Femur (tissue), 1 donor: ENCODE data around the gene ETAA1.

ENCODE experiments used
- DNase-seq: peaks from one replicate; pipeline ENCODE4 v3.0.0-alpha.2; 2017

ETAA1 gene

GRCh38 chr2:67438337-67438736 lies 41.2 kb downstream of the ETAA1 start:
- no peak for DNase-seq

DNA sequence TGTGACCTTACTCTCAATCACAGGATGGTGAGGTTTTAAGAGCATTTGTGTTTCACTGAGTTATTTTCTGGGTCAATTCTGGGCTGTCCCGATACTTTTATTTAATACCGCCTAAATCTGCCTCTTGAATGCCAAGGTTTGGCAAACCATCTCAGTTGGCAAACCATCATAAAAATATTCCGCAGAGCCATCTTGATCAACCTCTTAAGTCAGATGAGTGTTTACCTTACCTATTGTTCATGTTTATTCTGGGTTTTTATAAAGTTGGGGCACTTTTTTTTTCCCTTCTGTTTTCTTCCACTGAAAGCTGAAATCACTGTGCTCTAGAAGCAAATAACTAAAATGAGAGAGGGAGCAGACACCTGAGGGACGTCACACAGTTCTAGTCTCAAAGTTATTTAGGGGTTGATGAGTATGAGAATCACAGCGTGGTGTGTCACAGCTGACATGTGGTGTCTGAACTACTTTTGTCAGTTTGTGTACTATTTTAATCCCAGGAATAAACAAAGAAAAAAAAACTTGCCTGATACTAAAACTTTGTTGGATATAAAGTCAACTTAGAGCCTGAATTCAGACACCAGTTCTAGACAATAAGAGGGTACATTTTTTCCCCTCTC lies 48.6 kb downstream of the ETAA1 start:
- no peak for DNase-seq

DNA sequence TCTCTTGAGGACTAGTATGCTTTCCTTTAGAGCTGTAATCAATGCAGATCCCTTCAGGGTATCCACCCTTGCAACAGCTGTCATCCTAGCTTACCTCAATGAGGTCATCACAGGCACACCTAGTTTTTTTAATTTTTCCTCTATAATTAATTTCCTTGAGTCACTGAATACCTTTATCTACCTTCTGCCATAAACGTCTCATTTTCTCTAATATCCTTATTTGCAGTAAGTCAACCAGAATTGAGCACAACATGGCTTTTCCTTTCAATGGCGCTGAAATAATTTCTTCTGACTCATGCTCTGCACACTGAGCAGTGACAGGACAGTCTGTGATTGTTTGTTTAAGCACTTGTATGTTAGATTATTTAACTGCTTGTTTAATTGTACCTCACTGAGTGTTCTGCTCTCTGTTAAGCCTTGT lies 49.4 kb downstream of the ETAA1 start:
- no peak for DNase-seq

GRCh38 chr2:67448648-67449047 lies 51.5 kb downstream of the ETAA1 start:
- no peak for DNase-seq

- DNase-seq, result no peak
These were observed 54.1 kb downstream of the ETAA1 start for GRCh38 chr2:67451086-67451832.

DNA sequence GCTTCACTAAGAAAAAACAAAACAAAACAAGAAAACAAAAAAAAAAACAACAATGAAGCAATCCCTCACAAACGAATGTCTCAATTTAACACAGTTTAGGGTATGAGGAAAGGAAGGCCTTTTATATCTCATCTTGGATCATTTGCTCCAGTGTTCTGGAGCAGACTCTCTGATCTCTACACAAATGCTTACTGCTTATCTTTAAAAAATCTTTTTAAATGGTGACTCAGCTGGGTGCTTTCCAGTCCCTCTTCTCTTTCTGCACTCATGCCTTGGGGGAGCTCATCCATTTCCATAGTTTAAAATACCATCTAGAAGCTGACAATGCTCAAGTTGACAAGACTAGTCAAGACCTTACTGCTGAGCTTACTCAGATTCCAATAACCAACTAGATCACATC lies 56.2 kb downstream of the ETAA1 start:
- DNase-seq, result no peak

GRCh38 chr2:67455219-67456142 lies 58.3 kb downstream of the ETAA1 start:
- DNase-seq, result no peak

DNA sequence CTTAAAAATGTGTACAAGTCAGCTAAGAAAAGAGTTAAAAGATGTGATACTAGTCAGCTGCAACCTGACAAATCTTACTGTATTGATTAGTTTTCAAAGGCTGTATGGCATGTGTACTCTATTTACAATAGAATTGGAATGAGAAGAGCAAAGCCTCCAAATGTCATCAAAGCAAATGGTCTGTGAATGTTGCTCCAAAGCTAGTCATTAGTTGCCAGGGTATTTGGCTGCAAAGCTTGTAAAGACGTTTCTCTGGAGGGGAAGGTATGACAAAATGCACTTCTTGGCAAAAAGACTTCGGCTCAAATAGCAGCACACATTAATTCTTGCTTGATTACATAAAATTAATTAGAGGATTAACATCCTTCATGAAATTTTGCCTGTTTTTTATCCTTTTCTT lies 59.3 kb downstream of the ETAA1 start:
- no peak for DNase-seq

GRCh38 chr2:67457699-67458098 lies 60.6 kb downstream of the ETAA1 start:
- DNase-seq, result no peak

DNA sequence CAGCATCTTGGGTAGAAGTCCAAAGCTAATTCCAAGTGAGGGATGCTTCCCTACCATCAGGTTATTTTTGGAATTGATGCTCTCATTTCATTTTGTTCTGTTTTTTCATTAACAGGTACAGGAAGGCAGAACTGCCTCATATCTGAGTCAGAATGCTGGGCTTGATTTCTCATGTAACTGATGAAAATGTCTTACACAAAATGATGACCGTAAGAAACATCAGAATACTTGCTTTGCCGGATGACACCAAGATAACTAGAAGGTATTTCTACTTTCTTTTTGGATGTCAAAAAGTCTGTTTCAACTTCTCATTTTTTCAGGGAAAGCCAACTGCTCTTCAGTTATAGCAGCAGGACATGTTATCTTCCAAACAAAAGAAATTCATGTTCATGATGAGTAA lies 62.6 kb downstream of the ETAA1 start:
- DNase-seq, result no peak
